A549 (cell line): ENCODE data around the gene CCDC40. TPM values are rescaled to one million over a fixed set of nuclear protein-coding genes. Genes with fewer than 3 reads are reported as not detected.

Experiments
- ATAC-seq, 2 experiments: fragments of 200-7000 bp in 1 of 2; fragments of >200 bp in 1 of 2; cut with Nextera tagmentation in 1 of 2; cut with Tn5 transposase in 1 of 2; 3 replicates each; pipeline versions ENCODE4 v1.8.0 to v1.9.1; 2018 to 2020; ENCODE audit warnings: mild to moderate bottlenecking in 1 of 2, moderate library complexity in 1 of 2
- CTCF ChIA-PET: fragments of 300-600 bp; sonication (Branson Sonifier 250); formaldehyde crosslinking; extraction: SDS; loops from one replicate; lab custom pipeline; 2021; ENCODE audit warnings: antibody characterized with exemption, inconsistent platforms; lab: Yijun Ruan, JAX
- POLR2A ChIA-PET: fragments of 350-600 bp; formaldehyde crosslinking; extraction: SDS; loops from one replicate; lab custom pipeline; 2021; ENCODE audit warnings: antibody characterized with exemption, inconsistent platforms; lab: Yijun Ruan, JAX
- DNase-seq, 2 experiments: peaks; one replicate each; pipeline versions ENCODE4 v3.0.0 to v3.0.0-alpha.2; 2011 to 2016; ENCODE audit warnings: low read depth in 1 of 2, low spot score in 1 of 2
- FAIRE-seq: peaks from 2 replicates; lab custom pipeline; 2011; peaks lifted over from hg19 to GRCh38; lab: Jason Lieb, UNC
- H3K27ac ChIP-seq, 2 experiments: fragments of >200 bp; sonication (Bioruptor Twin); formaldehyde crosslinking; 3 replicates each; pipeline ENCODE4 v1.5.1; 2016 to 2017
- H3K4me1 ChIP-seq: fragments of >200 bp; sonication (Bioruptor Twin); formaldehyde crosslinking; 3 replicates; pipeline ENCODE4 v1.6.1; 2016
- H3K4me2 ChIP-seq: fragments of >200 bp; sonication (Bioruptor Twin); formaldehyde crosslinking; 3 replicates; pipeline ENCODE4 v1.6.1; 2016
- H3K4me3 ChIP-seq: fragments of >200 bp; sonication (Bioruptor Twin); formaldehyde crosslinking; 3 replicates; pipeline ENCODE4 v1.5.1; 2016
- H3K9me3 ChIP-seq: fragments of >200 bp; sonication (Bioruptor Twin); formaldehyde crosslinking; 3 replicates; pipeline ENCODE4 v1.6.1; 2016
- BHLHE40 ChIP-seq: IDR thresholded peaks from 2 replicates; pipeline ENCODE4 v1.6.1; 2012; ENCODE audit warnings: low read depth, low read length, inconsistent platforms
- CEBPB ChIP-seq, 2 experiments: fragments of >200 bp in 1 of 2; sonication (Bioruptor Twin) in 1 of 2; formaldehyde crosslinking in 1 of 2; IDR thresholded peaks; 2 replicates each; pipeline ENCODE4 v1.6.1; 2012 to 2016
- EHF ChIP-seq: fragments of 250-450 bp; sonication (Bioruptor Pico); IDR thresholded peaks from 2 replicates; pipeline ENCODE4 v1.5.0; 2020; ENCODE audit warnings: mild to moderate bottlenecking
- EHMT2 ChIP-seq: fragments of 200-600 bp; sonication (generic); IDR thresholded peaks from 2 replicates; pipeline ENCODE4 v1.6.1; 2016; ENCODE audit warnings: antibody characterized with exemption, low read depth, mild to moderate bottlenecking, moderate library complexity
- HDAC2 ChIP-seq: fragments of 200-600 bp; sonication (generic); IDR thresholded peaks from 2 replicates; pipeline ENCODE4 v1.6.1; 2016
- HOXB13 ChIP-seq: fragments of 250-450 bp; sonication (Bioruptor Pico); IDR thresholded peaks from 2 replicates; pipeline ENCODE4 v1.5.0; 2020; ENCODE audit warnings: low read depth, mild to moderate bottlenecking, moderate library complexity
- JUN ChIP-seq, 2 experiments: fragments of >200 bp; sonication (Bioruptor Twin); formaldehyde crosslinking; IDR thresholded peaks; 2 replicates in 1 of 2; 3 replicates in 1 of 2; pipeline ENCODE4 v1.6.1; 2016 to 2017
- KDM1A ChIP-seq: fragments of 200-600 bp; sonication (generic); IDR thresholded peaks from 2 replicates; pipeline ENCODE4 v1.6.1; 2016; ENCODE audit warnings: low read depth, mild to moderate bottlenecking
- KDM5A ChIP-seq: fragments of 200-600 bp; sonication (generic); IDR thresholded peaks from 2 replicates; pipeline ENCODE4 v1.6.1; 2016; ENCODE audit warnings: antibody characterized with exemption, mild to moderate bottlenecking
- NFE2L2 ChIP-seq: fragments of 150-350 bp; conservative IDR thresholded peaks from 2 replicates; pipeline ENCODE4 v1.6.1; 2014; ENCODE audit warnings: low read length
- NPAS2 ChIP-seq: fragments of 250-450 bp; sonication (Bioruptor Pico); IDR thresholded peaks from 2 replicates; pipeline ENCODE4 v1.8.0; 2022; ENCODE audit warnings: mild to moderate bottlenecking, moderate library complexity, borderline replicate concordance
- POLR2A ChIP-seq: IDR thresholded peaks from 2 replicates; pipeline ENCODE4 v1.6.1; 2012; ENCODE audit warnings: mild to moderate bottlenecking, low read length
- RAD21 ChIP-seq, 2 experiments: fragments of >200 bp in 1 of 2; sonication (Bioruptor Twin) in 1 of 2; formaldehyde crosslinking in 1 of 2; IDR thresholded peaks in 1 of 2; conservative IDR thresholded peaks in 1 of 2; 2 replicates in 1 of 2; 3 replicates in 1 of 2; pipeline ENCODE4 v1.6.1; 2012 to 2018; ENCODE audit warnings: inconsistent platforms in 1 of 2
- RCOR1 ChIP-seq: fragments of 150-350 bp; IDR thresholded peaks from 2 replicates; pipeline ENCODE4 v1.6.1; 2014; ENCODE audit warnings: antibody characterized with exemption, low read length, low read depth
- RNF2 ChIP-seq: fragments of 200-600 bp; sonication (generic); IDR thresholded peaks from 2 replicates; pipeline ENCODE4 v1.6.1; 2016; ENCODE audit warnings: low read depth, mild to moderate bottlenecking, antibody characterized with exemption, moderate library complexity, borderline replicate concordance
- SMC3 ChIP-seq: fragments of >200 bp; sonication (Bioruptor Twin); formaldehyde crosslinking; IDR thresholded peaks from 3 replicates; pipeline ENCODE4 v1.6.1; 2018; ENCODE audit warnings: inconsistent platforms
- TFCP2L1 ChIP-seq: fragments of 250-450 bp; sonication (Bioruptor Pico); IDR thresholded peaks from 2 replicates; pipeline ENCODE4 v1.5.0; 2021; ENCODE audit warnings: mild to moderate bottlenecking
- TP53 ChIP-seq: fragments of 250-450 bp; sonication (Bioruptor Pico); IDR thresholded peaks from 2 replicates; pipeline ENCODE4 v1.5.0; 2021; ENCODE audit warnings: mild to moderate bottlenecking, moderate library complexity
- ZNF302 ChIP-seq: fragments of 250-450 bp; sonication (Bioruptor Pico); IDR thresholded peaks from 2 replicates; pipeline ENCODE4 v1.9.0; 2021; ENCODE audit warnings: inconsistent platforms, mild to moderate bottlenecking, moderate library complexity
- WGBS: methylation state at CpG from one replicate; pipeline ENCODE4 v1.1.6; 2017; ENCODE audit errors: missing lambda C conversion rate; 5-methylcytosine and 5-hydroxymethylcytosine counted together
- polyA plus RNA-seq, 4 experiments: library from polyadenylated mRNA; depleted of rRNA in 3 of 4; stranded (reverse); fragments of >200 nt; fragmentation: RNase III in 1 of 4; extraction: RNeasy Plus Mini Kit Qiagen cat#74134 plus additional on column Dnase treatment in 1 of 4; gene quantifications; 2 replicates in 3 of 4; 3 replicates in 1 of 4; pipeline ENCODE4 v1.2.3, GENCODE V29; 2011 to 2017
- TF ChIP-seq, protein P1 (sequence below): fragments of 150-350 bp; IDR thresholded peaks from 2 replicates; pipeline ENCODE4 v1.6.1; 2014; ENCODE audit warnings: low read depth, mild to moderate bottlenecking, low read length
- TF ChIP-seq, protein P2 (sequence below): IDR thresholded peaks from 2 replicates; pipeline ENCODE4 v1.6.1; 2012; ENCODE audit warnings: low read depth, borderline replicate concordance
- TF ChIP-seq, protein P3 (sequence below): IDR thresholded peaks from 2 replicates; pipeline ENCODE4 v1.6.1; 2012
- TF ChIP-seq, protein P4 (sequence below): IDR thresholded peaks from 2 replicates; pipeline ENCODE4 v1.6.1; 2012
- TF ChIP-seq, protein P5 (sequence below): fragments of >200 bp; sonication (Bioruptor Twin); formaldehyde crosslinking; IDR thresholded peaks from 3 replicates; pipeline ENCODE4 v1.5.1; 2016

Gene CCDC40
- polyA plus RNA-seq, 2 of the 4 experiments (the other 2 are of a cell fraction), result 5.9 to 11.3 TPM

DNA sequence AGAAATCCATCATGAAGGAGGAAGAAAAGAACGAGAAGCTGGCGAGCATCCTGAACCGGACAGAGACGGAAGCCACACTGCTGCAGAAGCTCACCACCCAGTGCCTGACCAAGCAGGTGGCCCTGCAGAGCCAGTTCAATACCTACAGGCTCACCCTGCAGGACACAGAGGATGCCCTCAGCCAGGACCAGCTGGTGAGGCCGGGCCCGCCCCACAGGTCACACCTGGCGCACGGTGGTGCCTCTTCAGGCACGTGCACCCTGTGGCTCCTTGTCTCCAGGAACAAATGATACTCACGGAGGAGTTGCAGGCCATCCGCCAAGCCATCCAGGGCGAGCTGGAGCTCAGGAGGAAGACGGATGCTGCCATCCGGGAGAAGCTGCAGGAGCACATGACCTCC is 45.2 kb downstream of the CCDC40 start:
- H3K4me3 ChIP-seq, result no peak overlapping the region
- WGBS, result 87% methylated on average over 13 of the region's 14 CpGs
- H3K9me3 ChIP-seq, result 0 out of 3 replicates have a peak, but pooled peaks cover 3% of the 10 kb centered on the region
- H3K4me2 ChIP-seq, result no peak overlapping the region
- no peak for ATAC-seq
- FAIRE-seq, result no peak
- peaks cover 7% of the 10 kb centered on the region; the same call in 2 of the 3 replicates for H3K4me1 ChIP-seq
- POLR2A ChIA-PET, result interaction anchor here (1.2 kb wide), 1 partner anchor 20 kb away, joined by 6 read pairs; the partner anchor contains the start of gene GAA
- DNase-seq, result no peak
- CTCF ChIA-PET, result interaction anchor here (0.7 to 15.4 kb wide), 36 partner anchors 12 to 900 kb away, joined by 3 to 176 read pairs (median 5); partner anchors contain the start of gene GAA
- H3K27ac ChIP-seq, result no peak overlapping the region
- TF ChIP-seq RAD21 (conservative IDR thresholded peaks at IDR 0.05 in 1 of 2, IDR thresholded peaks at IDR 0.05 in 1 of 2), result no peak
- no peak for TF ChIP-seq KDM1A
- TF ChIP-seq ZNF302, result no peak
- TF ChIP-seq HOXB13 (CRISPR knock-in tag), result no peak
- TF ChIP-seq, protein P1, sequence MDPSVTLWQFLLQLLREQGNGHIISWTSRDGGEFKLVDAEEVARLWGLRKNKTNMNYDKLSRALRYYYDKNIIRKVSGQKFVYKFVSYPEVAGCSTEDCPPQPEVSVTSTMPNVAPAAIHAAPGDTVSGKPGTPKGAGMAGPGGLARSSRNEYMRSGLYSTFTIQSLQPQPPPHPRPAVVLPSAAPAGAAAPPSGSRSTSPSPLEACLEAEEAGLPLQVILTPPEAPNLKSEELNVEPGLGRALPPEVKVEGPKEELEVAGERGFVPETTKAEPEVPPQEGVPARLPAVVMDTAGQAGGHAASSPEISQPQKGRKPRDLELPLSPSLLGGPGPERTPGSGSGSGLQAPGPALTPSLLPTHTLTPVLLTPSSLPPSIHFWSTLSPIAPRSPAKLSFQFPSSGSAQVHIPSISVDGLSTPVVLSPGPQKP, result no peak
- TF ChIP-seq EHMT2, result no peak
- no peak for TF ChIP-seq POLR2A
- TF ChIP-seq, protein P2, sequence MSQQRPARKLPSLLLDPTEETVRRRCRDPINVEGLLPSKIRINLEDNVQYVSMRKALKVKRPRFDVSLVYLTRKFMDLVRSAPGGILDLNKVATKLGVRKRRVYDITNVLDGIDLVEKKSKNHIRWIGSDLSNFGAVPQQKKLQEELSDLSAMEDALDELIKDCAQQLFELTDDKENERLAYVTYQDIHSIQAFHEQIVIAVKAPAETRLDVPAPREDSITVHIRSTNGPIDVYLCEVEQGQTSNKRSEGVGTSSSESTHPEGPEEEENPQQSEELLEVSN, result no peak
- no peak for TF ChIP-seq SMC3
- no peak for TF ChIP-seq HDAC2
- TF ChIP-seq RNF2, result no peak
- TF ChIP-seq TFCP2L1 (CRISPR knock-in tag), result no peak
- TF ChIP-seq, protein P3, sequence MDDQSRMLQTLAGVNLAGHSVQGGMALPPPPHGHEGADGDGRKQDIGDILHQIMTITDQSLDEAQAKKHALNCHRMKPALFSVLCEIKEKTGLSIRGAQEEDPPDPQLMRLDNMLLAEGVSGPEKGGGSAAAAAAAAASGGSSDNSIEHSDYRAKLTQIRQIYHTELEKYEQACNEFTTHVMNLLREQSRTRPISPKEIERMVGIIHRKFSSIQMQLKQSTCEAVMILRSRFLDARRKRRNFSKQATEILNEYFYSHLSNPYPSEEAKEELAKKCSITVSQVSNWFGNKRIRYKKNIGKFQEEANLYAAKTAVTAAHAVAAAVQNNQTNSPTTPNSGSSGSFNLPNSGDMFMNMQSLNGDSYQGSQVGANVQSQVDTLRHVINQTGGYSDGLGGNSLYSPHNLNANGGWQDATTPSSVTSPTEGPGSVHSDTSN, result no peak
- no peak for TF ChIP-seq NFE2L2
- TF ChIP-seq RCOR1, result no peak
- no peak for TF ChIP-seq EHF (CRISPR knock-in tag)
- no peak for TF ChIP-seq TP53 (CRISPR knock-in tag)
- TF ChIP-seq, protein P4, sequence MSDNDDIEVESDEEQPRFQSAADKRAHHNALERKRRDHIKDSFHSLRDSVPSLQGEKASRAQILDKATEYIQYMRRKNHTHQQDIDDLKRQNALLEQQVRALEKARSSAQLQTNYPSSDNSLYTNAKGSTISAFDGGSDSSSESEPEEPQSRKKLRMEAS, result no peak
- TF ChIP-seq JUN (IDR thresholded peaks at IDR 0.05), result no peak
- TF ChIP-seq BHLHE40, result no peak

DNA sequence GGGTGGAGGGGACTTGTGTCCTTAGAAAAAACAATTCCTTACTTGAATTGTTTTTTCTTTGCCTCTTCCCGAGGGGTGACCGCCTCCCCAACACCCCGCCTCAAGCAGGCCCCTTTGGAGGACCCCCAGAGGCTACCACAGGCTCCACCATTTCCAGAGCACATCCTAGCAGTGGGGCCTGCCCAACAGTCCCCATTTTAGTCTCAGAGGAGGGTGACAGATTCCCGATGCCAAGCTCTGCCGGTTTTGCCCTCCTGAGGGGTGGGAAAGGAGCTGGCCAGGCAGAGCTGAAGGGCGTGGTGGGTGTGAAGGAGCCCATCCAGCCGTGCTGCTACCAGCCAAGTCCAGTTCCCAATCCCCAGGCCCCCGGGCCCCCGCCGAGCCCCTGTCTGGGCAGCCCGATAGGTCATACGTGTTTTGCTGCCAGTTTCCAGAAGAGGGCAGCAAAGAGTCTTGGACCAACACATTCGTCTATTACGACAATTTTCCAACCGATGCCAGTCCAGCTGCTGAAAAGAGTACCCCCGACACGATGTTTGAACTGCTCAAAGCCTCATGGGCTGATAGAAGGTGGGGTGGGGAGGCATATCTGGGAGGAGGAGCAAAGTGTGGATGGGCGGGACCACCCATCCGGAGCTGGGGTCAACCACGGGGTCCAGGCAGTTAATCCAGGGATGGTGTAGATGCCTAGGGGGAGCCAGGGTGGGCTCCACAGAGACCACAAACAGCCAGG is 46.1 kb downstream of the CCDC40 start:
- ATAC-seq (peak; percentile 79 to 87), FAIRE-seq (peak; percentile 49), DNase-seq (peak; percentile 81 to 89)
- H3K9me3 ChIP-seq, result 0 out of 3 replicates have a peak, but pooled peaks cover under 1% of the 10 kb centered on the region
- H3K4me2 ChIP-seq, result peak overlapping the region; percentile 75
- CTCF ChIA-PET, result interaction anchor here (0.5 to 15.4 kb wide), 75 partner anchors 8 to 726 kb away, joined by 3 to 176 read pairs (median 4); partner anchors contain the start of gene GAA
- peak overlapping the region; percentile 63 to 69 for H3K27ac ChIP-seq
- POLR2A ChIA-PET, result no interaction called here
- H3K4me3 ChIP-seq, result no peak overlapping the region; the same call in 2 of the 3 replicates
- TF ChIP-seq NPAS2 (CRISPR knock-in tag), result no peak
- TF ChIP-seq CEBPB (IDR thresholded peaks at IDR 0.05), result peak in 1 of 2 experiments; percentile 34; a peak in 1 of 4 replicates
- TF ChIP-seq RAD21 (conservative IDR thresholded peaks at IDR 0.05 in 1 of 2, IDR thresholded peaks at IDR 0.05 in 1 of 2), result peak; percentile 84 to 86
- TF ChIP-seq KDM5A, result no peak
- TF ChIP-seq, protein P5, sequence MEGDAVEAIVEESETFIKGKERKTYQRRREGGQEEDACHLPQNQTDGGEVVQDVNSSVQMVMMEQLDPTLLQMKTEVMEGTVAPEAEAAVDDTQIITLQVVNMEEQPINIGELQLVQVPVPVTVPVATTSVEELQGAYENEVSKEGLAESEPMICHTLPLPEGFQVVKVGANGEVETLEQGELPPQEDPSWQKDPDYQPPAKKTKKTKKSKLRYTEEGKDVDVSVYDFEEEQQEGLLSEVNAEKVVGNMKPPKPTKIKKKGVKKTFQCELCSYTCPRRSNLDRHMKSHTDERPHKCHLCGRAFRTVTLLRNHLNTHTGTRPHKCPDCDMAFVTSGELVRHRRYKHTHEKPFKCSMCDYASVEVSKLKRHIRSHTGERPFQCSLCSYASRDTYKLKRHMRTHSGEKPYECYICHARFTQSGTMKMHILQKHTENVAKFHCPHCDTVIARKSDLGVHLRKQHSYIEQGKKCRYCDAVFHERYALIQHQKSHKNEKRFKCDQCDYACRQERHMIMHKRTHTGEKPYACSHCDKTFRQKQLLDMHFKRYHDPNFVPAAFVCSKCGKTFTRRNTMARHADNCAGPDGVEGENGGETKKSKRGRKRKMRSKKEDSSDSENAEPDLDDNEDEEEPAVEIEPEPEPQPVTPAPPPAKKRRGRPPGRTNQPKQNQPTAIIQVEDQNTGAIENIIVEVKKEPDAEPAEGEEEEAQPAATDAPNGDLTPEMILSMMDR, result peak; percentile 90
- TF ChIP-seq, protein P4, result peak; percentile 33
- peak; percentile 84 for TF ChIP-seq SMC3
- TF ChIP-seq, all 56 proteins: peak for 5
- 20% methylated on average over 15 of the region's 20 CpGs for WGBS
- peaks cover 7% of the 10 kb centered on the region; the same call in 2 of the 3 replicates for H3K4me1 ChIP-seq
